Mesenchymal stem cell (in vitro differentiated cells and primary cell): ENCODE results near the gene ATP4A.

Experiments used
- DNase-seq: peaks from one replicate; pipeline ENCODE4 v3.0.0-alpha.2; 2013
- H2AFZ ChIP-seq: one replicate; pipeline ENCODE4 v1.6.1; 2013; ENCODE audit warnings: low read depth, mild to moderate bottlenecking, control low read depth, inconsistent platforms, low read length, moderate library complexity
- H2AK5ac ChIP-seq: 2 replicates; pipeline ENCODE4 v1.6.1; 2013; ENCODE audit warnings: low read length, moderate library complexity, mild to moderate bottlenecking, inconsistent platforms; ENCODE audit not compliant: severe bottlenecking
- H2BK120ac ChIP-seq: one replicate; pipeline ENCODE4 v1.6.1; 2013; ENCODE audit warnings: low read depth, mild to moderate bottlenecking, inconsistent platforms, low read length, moderate library complexity
- H2BK12ac ChIP-seq, 2 experiments: one replicate each; pipeline ENCODE4 v1.6.1; 2013; ENCODE audit warnings: inconsistent platforms in 2 of 2, low read length in 2 of 2, mild to moderate bottlenecking in 2 of 2, moderate library complexity in 2 of 2, control low read depth in 1 of 2
- H2BK15ac ChIP-seq: one replicate; pipeline ENCODE4 v1.6.1; 2013; ENCODE audit warnings: mild to moderate bottlenecking, low read depth, inconsistent platforms; ENCODE audit not compliant: poor library complexity, severe bottlenecking
- H2BK5ac ChIP-seq: 2 replicates; pipeline ENCODE4 v1.6.1; 2013; ENCODE audit warnings: low read depth, mild to moderate bottlenecking, low read length, control low read depth, inconsistent platforms; ENCODE audit not compliant: poor library complexity, severe bottlenecking
- H3K14ac ChIP-seq, 2 experiments: one replicate each; pipeline ENCODE4 v1.6.1; 2013; ENCODE audit warnings: inconsistent platforms in 2 of 2, low read length in 2 of 2, control low read depth in 1 of 2, mild to moderate bottlenecking in 1 of 2, moderate library complexity in 1 of 2
- H3K18ac ChIP-seq, 2 experiments: one replicate each; pipeline ENCODE4 v1.6.1; 2013; ENCODE audit warnings: inconsistent platforms in 2 of 2, low read length in 2 of 2, control low read depth in 1 of 2, low read depth in 1 of 2, mild to moderate bottlenecking in 1 of 2
- H3K23ac ChIP-seq, 2 experiments: one replicate each; pipeline ENCODE4 v1.6.1; 2013; ENCODE audit warnings: inconsistent platforms in 2 of 2, low read length in 2 of 2, mild to moderate bottlenecking in 2 of 2, moderate library complexity in 2 of 2, control low read depth in 1 of 2
- H3K27ac ChIP-seq: 2 replicates; pipeline ENCODE4 v1.5.1; 2013; ENCODE audit warnings: mild to moderate bottlenecking, moderate library complexity, low read length, control low read depth, inconsistent platforms; ENCODE audit not compliant: poor library complexity, severe bottlenecking
- H3K27me3 ChIP-seq, 2 experiments: 2 replicates each; pipeline versions ENCODE4 v1.6.1 to v1.7.0; 2013; ENCODE audit warnings: low read length in 2 of 2, mild to moderate bottlenecking in 2 of 2, moderate library complexity in 2 of 2, control low read depth in 1 of 2, inconsistent platforms in 1 of 2; ENCODE audit not compliant: control insufficient read depth in 1 of 2, insufficient read depth in 1 of 2
- H3K36me3 ChIP-seq, 2 experiments: 2 replicates each; pipeline versions ENCODE4 v1.6.1 to v1.7.0; 2013; ENCODE audit warnings: low read length in 2 of 2, control low read depth in 1 of 2, inconsistent platforms in 1 of 2, low read depth in 1 of 2, mild to moderate bottlenecking in 1 of 2; ENCODE audit not compliant: insufficient read depth in 2 of 2, control insufficient read depth in 1 of 2
- H3K4ac ChIP-seq, 2 experiments: one replicate each; pipeline ENCODE4 v1.6.1; 2013; ENCODE audit warnings: inconsistent platforms in 2 of 2, low read length in 2 of 2, mild to moderate bottlenecking in 2 of 2, moderate library complexity in 2 of 2, control low read depth in 1 of 2, low read depth in 1 of 2
- H3K4me1 ChIP-seq: 2 replicates; pipeline ENCODE4 v1.6.1; 2013; ENCODE audit warnings: low read depth, low read length, control low read depth; ENCODE audit not compliant: control insufficient read depth, insufficient read depth
- H3K4me2 ChIP-seq: 2 replicates; pipeline ENCODE4 v1.6.1; 2013; ENCODE audit warnings: low read length, mild to moderate bottlenecking, inconsistent platforms; ENCODE audit not compliant: poor library complexity, severe bottlenecking
- H3K4me3 ChIP-seq, 2 experiments: 2 replicates each; pipeline versions ENCODE4 v1.5.1 to v1.7.0; 2013; ENCODE audit warnings: low read length in 2 of 2, mild to moderate bottlenecking in 2 of 2, control low read depth in 1 of 2, low read depth in 1 of 2; ENCODE audit not compliant: insufficient read depth in 1 of 2
- H3K79me1 ChIP-seq: replicated peaks from 2 replicates; pipeline ENCODE4 v1.6.1; 2013; ENCODE audit warnings: mild to moderate bottlenecking, control low read depth, low read length, inconsistent platforms; ENCODE audit not compliant: poor library complexity, severe bottlenecking
- H3K9ac ChIP-seq: 2 replicates; pipeline ENCODE4 v1.7.0; 2013; ENCODE audit warnings: mild to moderate bottlenecking, low read length, moderate library complexity
- H3K9me3 ChIP-seq: 2 replicates; pipeline ENCODE4 v1.7.0; 2013; ENCODE audit warnings: mild to moderate bottlenecking, low read length; ENCODE audit not compliant: control insufficient read depth
- H4K8ac ChIP-seq: one replicate; pipeline ENCODE4 v1.6.1; 2013; ENCODE audit warnings: inconsistent platforms, mild to moderate bottlenecking, low read length, moderate library complexity
- H4K91ac ChIP-seq: one replicate; pipeline ENCODE4 v1.6.1; 2013; ENCODE audit warnings: mild to moderate bottlenecking, low read length, inconsistent platforms
- WGBS: methylation state at CpG from one replicate; pipeline ENCODE4 v1.1.7; 2013; ENCODE audit warnings: mixed read lengths; 5-methylcytosine and 5-hydroxymethylcytosine counted together

ATP4A gene

GRCh38 chr19:35506011-35506410, 57.4 kb downstream of the ATP4A start:
- Histone ChIP-seq H3K9ac (no peak overlapping the region), H3K27ac (no peak overlapping the region)

DNA sequence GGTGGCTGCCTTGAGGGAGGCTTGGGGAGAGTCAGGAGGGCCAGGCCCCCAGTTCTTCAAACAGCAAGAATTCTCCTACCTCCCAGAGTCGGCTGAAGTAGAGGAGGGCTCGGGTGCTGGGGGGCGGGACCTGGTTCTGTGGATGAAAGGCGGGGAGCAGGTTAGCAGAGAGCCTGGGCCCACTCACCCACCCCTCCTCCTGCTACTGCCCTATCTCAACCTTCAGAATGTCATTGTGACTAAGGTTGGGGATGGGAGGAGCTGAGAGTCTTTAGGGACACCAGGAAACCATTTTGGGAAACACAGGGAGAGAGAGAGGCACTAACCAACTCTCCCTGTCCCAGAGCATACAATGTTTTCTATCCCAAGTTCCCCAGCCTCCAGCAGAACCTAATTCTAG, 60.7 kb downstream of the ATP4A start:
- no peak overlapping the region for H2BK12ac ChIP-seq
- H3K4me3 ChIP-seq, result no peak overlapping the region
- H3K4me1 ChIP-seq, result no peaks in the 10 kb centered on the region
- no peak for DNase-seq
- no peak overlapping the region for H3K18ac ChIP-seq
- H3K27me3 ChIP-seq, result peaks cover 25 to 26% of the 10 kb centered on the region in 2 experiments
- no peak overlapping the region for H3K27ac ChIP-seq
- WGBS, result no CpG with 5 or more reads among the region's 4 CpGs
- no peak overlapping the region for H3K4me2 ChIP-seq
- H4K8ac ChIP-seq, result no peak overlapping the region
- no peak overlapping the region for H3K23ac ChIP-seq
- H2BK120ac ChIP-seq, result no peak overlapping the region
- no peak overlapping the region for H3K4ac ChIP-seq
- H3K79me1 ChIP-seq, result no peaks in the 10 kb centered on the region
- no peak overlapping the region for H3K9ac ChIP-seq
- H4K91ac ChIP-seq, result no peak overlapping the region
- no peak overlapping the region for H3K14ac ChIP-seq
- no peak overlapping the region for H2BK15ac ChIP-seq
- H2AFZ ChIP-seq, result no peak overlapping the region
- H2AK5ac ChIP-seq, result no peak overlapping the region
- H2BK5ac ChIP-seq, result no peak overlapping the region
- no peaks in the 10 kb centered on the region for H3K9me3 ChIP-seq
- H3K36me3 ChIP-seq, result peaks cover 0 to 4% of the 10 kb centered on the region in 2 experiments

More at GRCh38 chr19:35506011-35506410, 57.4 kb downstream of the ATP4A start:
- Histone ChIP-seq H3K79me1 (no peaks in the 10 kb centered on the region), H3K23ac (no peak overlapping the region), H3K14ac (no peak overlapping the region), H3K4me1 (peaks cover 10% of the 10 kb centered on the region), H3K27me3 (peaks cover 45 to 54% of the 10 kb centered on the region in 2 experiments), H2BK5ac (no peak overlapping the region), H3K4me2 (no peak overlapping the region), H4K8ac (no peak overlapping the region), H2AK5ac (no peak overlapping the region), H3K18ac (no peak overlapping the region), H3K9me3 (no peaks in the 10 kb centered on the region), H2BK120ac (no peak overlapping the region), H3K4me3 (no peak overlapping the region), H3K4ac (no peak overlapping the region), H3K36me3 (peaks cover 0 to 4% of the 10 kb centered on the region in 2 experiments), H2BK12ac (no peak overlapping the region), H2AFZ (no peak overlapping the region), H2BK15ac (no peak overlapping the region), H4K91ac (no peak overlapping the region)
- DNase-seq, result no peak
- 82% methylated on average over 6 of the region's 7 CpGs for WGBS

DNA sequence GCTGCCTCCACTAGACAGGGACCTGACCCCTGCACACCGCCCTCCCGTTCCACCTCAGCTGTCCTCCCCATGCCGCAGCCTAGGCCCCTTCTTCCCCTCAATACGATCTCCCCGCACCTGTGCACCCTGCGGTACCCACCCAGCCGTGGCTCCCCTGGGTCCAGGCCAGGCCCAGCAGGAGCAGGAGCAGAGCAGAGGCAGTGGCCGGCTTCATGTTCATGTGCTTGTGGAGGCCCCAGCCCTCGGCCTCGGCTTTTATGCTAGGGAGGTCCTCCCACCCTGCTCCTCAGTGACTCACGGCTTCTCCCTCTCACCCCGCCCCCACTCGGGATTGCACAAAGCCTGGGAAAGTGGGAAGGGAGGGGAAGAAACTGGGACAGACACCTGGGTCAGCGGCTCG, 61.8 kb downstream of the ATP4A start:
- Histone ChIP-seq H3K4me2 (no peak overlapping the region), H2BK12ac (no peak overlapping the region), H3K27ac (no peak overlapping the region), H3K9ac (no peak overlapping the region), H3K18ac (no peak overlapping the region), H3K4me3 (no peak overlapping the region), H2BK15ac (no peak overlapping the region), H4K91ac (no peak overlapping the region), H3K9me3 (no peaks in the 10 kb centered on the region), H3K4me1 (no peaks in the 10 kb centered on the region), H3K79me1 (no peaks in the 10 kb centered on the region), H3K14ac (no peak overlapping the region), H3K36me3 (peaks cover 0 to 4% of the 10 kb centered on the region in 2 experiments), H2AFZ (no peak overlapping the region), H2AK5ac (no peak overlapping the region), H2BK5ac (no peak overlapping the region), H3K4ac (no peak overlapping the region), H3K23ac (no peak overlapping the region), H2BK120ac (no peak overlapping the region), H4K8ac (no peak overlapping the region), H3K27me3 (peaks cover 17 to 20% of the 10 kb centered on the region in 2 experiments)
- WGBS, result 94% methylated on average over 7 of the region's 15 CpGs
- DNase-seq, result peak; percentile 33

DNA sequence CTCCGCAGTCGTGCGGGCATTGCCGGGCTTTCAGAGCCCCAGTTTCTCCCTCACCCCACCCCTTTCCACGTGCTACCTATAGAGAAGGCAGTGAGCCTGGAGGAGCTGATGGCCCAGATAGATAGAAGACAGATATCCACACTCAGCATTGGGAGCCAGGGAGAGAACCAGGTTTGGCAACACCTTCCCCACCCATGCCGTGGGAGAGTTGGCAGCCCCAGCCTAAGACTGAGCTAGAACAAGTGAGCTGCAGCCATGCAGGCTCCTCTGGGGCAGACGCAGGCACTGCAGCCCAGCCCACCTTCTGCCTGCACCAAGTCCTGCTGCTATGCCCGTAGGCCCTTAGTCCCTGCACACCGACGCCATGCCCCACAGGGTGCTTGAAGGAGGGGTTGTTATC, 62.8 kb downstream of the ATP4A start:
- H2BK120ac ChIP-seq, result no peak overlapping the region
- H3K27me3 ChIP-seq, result peaks cover 12 to 16% of the 10 kb centered on the region in 2 experiments
- WGBS, result 84% methylated on average over 5 of the region's 10 CpGs
- no peaks in the 10 kb centered on the region for H3K4me1 ChIP-seq
- H3K14ac ChIP-seq, result no peak overlapping the region
- H2AK5ac ChIP-seq, result no peak overlapping the region
- H3K9me3 ChIP-seq, result no peaks in the 10 kb centered on the region
- no peak overlapping the region for H3K4me2 ChIP-seq
- H4K8ac ChIP-seq, result no peak overlapping the region
- H3K36me3 ChIP-seq, result peaks cover 0 to 3% of the 10 kb centered on the region in 2 experiments
- H3K4me3 ChIP-seq, result no peak overlapping the region
- H4K91ac ChIP-seq, result no peak overlapping the region
- no peak overlapping the region for H2BK5ac ChIP-seq
- no peak for DNase-seq
- H3K79me1 ChIP-seq, result no peaks in the 10 kb centered on the region
- H3K4ac ChIP-seq, result no peak overlapping the region
- H2BK12ac ChIP-seq, result no peak overlapping the region
- H3K23ac ChIP-seq, result no peak overlapping the region
- no peak overlapping the region for H3K27ac ChIP-seq
- H2BK15ac ChIP-seq, result no peak overlapping the region
- no peak overlapping the region for H2AFZ ChIP-seq
- no peak overlapping the region for H3K9ac ChIP-seq
- H3K18ac ChIP-seq, result no peak overlapping the region
